HCT116 (cell line): ENCODE results near the gene ZEB2. TPM values are rescaled to one million over a fixed set of nuclear protein-coding genes. Genes with fewer than 3 reads are reported as not detected.

Experiments used
- ATAC-seq: fragments of 200-7000 bp; cut with Tn5 transposase; 2 replicates; pipeline ENCODE4 v1.9.1; 2020; ENCODE audit warnings: mild to moderate bottlenecking, moderate library complexity
- BruUV-seq: library from RNA; stranded (reverse); fragments of 400-500 nt; replicated peaks from 2 replicates; lab custom pipeline; 2021; lab: Mats Ljungman, UMichigan
- CTCF ChIA-PET: fragments of 300-600 bp; sonication (Branson Sonifier 250); formaldehyde crosslinking; loops from one replicate; lab custom pipeline; 2021; ENCODE audit warnings: antibody characterized with exemption; lab: Charles Lee
- POLR2A ChIA-PET: fragments of 300-600, 350-600 bp; sonication (Branson Sonifier 250); formaldehyde crosslinking; loops from one replicate; lab custom pipeline; 2021; ENCODE audit warnings: antibody characterized with exemption; lab: Charles Lee
- RAD21 ChIA-PET, 2 experiments: fragments of 300-600 bp; sonication (Branson Sonifier 250); formaldehyde crosslinking; loops; one replicate each; lab custom pipeline; 2023; ENCODE audit warnings: low total read pairs in 2 of 2; ENCODE audit not compliant: uncharacterized antibody in 2 of 2, unreplicated experiment in 2 of 2, low non-redundant PET in 1 of 2; lab: Charles Lee
- DNase-seq: peaks from one replicate; pipeline ENCODE4 v3.0.0-alpha.2; 2010; ENCODE audit warnings: low read depth, low spot score
- H2AFZ ChIP-seq: fragments of 200-600 bp; shearing (Covaris generic), sonication (generic); 2 replicates; pipeline ENCODE4 v1.6.1; 2017; ENCODE audit warnings: low read depth, mixed run types, mixed read lengths, antibody characterized with exemption, low read length; ENCODE audit not compliant: poor library complexity, severe bottlenecking
- H3K27ac ChIP-seq: 2 replicates; pipeline ENCODE4 v1.5.1; 2012; ENCODE audit warnings: low read depth, low read length
- H3K27me3 ChIP-seq: fragments of 200-600 bp; sonication (generic); 2 replicates; pipeline ENCODE4 v1.6.1; 2016; ENCODE audit warnings: mixed run types, low read length, mixed read lengths; ENCODE audit not compliant: insufficient read depth
- H3K36me3 ChIP-seq, 2 experiments: fragments of 200-500 bp in 1 of 2; fragments of 200-600 bp in 1 of 2; sonication (Bioruptor generic) in 1 of 2; sonication (generic) in 1 of 2; 2 replicates each; pipeline versions ENCODE4 v1.5.1 to v1.6.1; 2014 to 2016; ENCODE audit warnings: low read length in 2 of 2, inconsistent platforms in 1 of 2, mixed read lengths in 1 of 2, mixed run types in 1 of 2; ENCODE audit not compliant: insufficient read depth in 2 of 2, control insufficient read depth in 1 of 2
- H3K4me1 ChIP-seq, 2 experiments: fragments of 200-600 bp in 1 of 2; sonication (generic) in 1 of 2; 2 replicates each; pipeline versions ENCODE4 v1.5.1 to v1.6.1; 2012 to 2017; ENCODE audit warnings: low read length in 2 of 2, inconsistent platforms in 1 of 2, mild to moderate bottlenecking in 1 of 2, mixed read lengths in 1 of 2, mixed run types in 1 of 2, moderate library complexity in 1 of 2; ENCODE audit not compliant: insufficient read depth in 2 of 2, control insufficient read depth in 1 of 2
- H3K4me2 ChIP-seq: fragments of 200-600 bp; sonication (generic); 2 replicates; pipeline ENCODE4 v1.6.1; 2017; ENCODE audit warnings: mixed run types, low read length, mixed read lengths
- H3K4me3 ChIP-seq, 2 experiments: fragments of 200-600 bp in 1 of 2; sonication (generic) in 1 of 2; replicated peaks in 1 of 2; 2 replicates each; pipeline ENCODE4 v1.5.1; 2011 to 2016; ENCODE audit warnings: low read length in 2 of 2, control low read depth in 1 of 2, low read depth in 1 of 2, mild to moderate bottlenecking in 1 of 2, mixed read lengths in 1 of 2, mixed run types in 1 of 2
- H3K79me2 ChIP-seq: fragments of 200-600 bp; sonication (generic); 2 replicates; pipeline ENCODE4 v1.6.1; 2017; ENCODE audit warnings: mild to moderate bottlenecking, mixed run types, low read length, moderate library complexity, mixed read lengths; ENCODE audit not compliant: insufficient read depth
- H3K9ac ChIP-seq: fragments of 200-600 bp; sonication (generic); 2 replicates; pipeline ENCODE4 v1.6.1; 2016; ENCODE audit warnings: low read length, mixed read lengths
- H3K9me2 ChIP-seq: fragments of 200-600 bp; sonication (generic), shearing (Covaris generic); 2 replicates; pipeline ENCODE4 v1.6.1; 2017; ENCODE audit warnings: mixed run types, mild to moderate bottlenecking, moderate library complexity; ENCODE audit not compliant: insufficient read depth
- H3K9me3 ChIP-seq, 2 experiments: fragments of 200-500 bp in 1 of 2; fragments of 200-600 bp in 1 of 2; sonication (Bioruptor generic) in 1 of 2; sonication (generic) in 1 of 2; 2 replicates each; pipeline ENCODE4 v1.6.1; 2014 to 2017; ENCODE audit warnings: low read length in 2 of 2, mixed read lengths in 2 of 2, inconsistent platforms in 1 of 2, low read depth in 1 of 2, mild to moderate bottlenecking in 1 of 2, mixed run types in 1 of 2, moderate library complexity in 1 of 2; ENCODE audit not compliant: control insufficient read depth in 1 of 2, insufficient read depth in 1 of 2
- H4K20me1 ChIP-seq: fragments of 200-600 bp; sonication (generic), shearing (Covaris generic); 2 replicates; pipeline ENCODE4 v1.6.1; 2017; ENCODE audit warnings: mixed run types, mild to moderate bottlenecking, moderate library complexity; ENCODE audit not compliant: insufficient read depth
- EGR1 ChIP-seq: IDR thresholded peaks from 2 replicates; pipeline ENCODE4 v1.6.1; 2012; ENCODE audit warnings: low read depth
- ELF1 ChIP-seq: IDR thresholded peaks from 2 replicates; pipeline ENCODE4 v1.6.1; 2012; ENCODE audit warnings: low read depth, borderline replicate concordance
- EZH2phosphoT487 ChIP-seq: fragments of 200-600 bp; IDR thresholded peaks from 2 replicates; pipeline ENCODE4 v1.6.1; 2018; ENCODE audit warnings: antibody characterized with exemption, borderline replicate concordance
- JUND ChIP-seq: IDR thresholded peaks from 2 replicates; pipeline ENCODE4 v1.6.1; 2012
- SIN3A ChIP-seq: IDR thresholded peaks from 2 replicates; pipeline ENCODE4 v1.6.1; 2012; ENCODE audit warnings: low read depth
- SP1 ChIP-seq: IDR thresholded peaks from 2 replicates; pipeline ENCODE4 v1.6.1; 2012; ENCODE audit warnings: low read depth
- SRF ChIP-seq: IDR thresholded peaks from 2 replicates; pipeline ENCODE4 v1.6.1; 2012; ENCODE audit warnings: low read depth
- TCF7L2 ChIP-seq: IDR thresholded peaks from 2 replicates; pipeline ENCODE4 v1.7.0; 2011; ENCODE audit warnings: borderline replicate concordance, inconsistent platforms; ENCODE audit not compliant: insufficient read depth, insufficient read length; ENCODE audit errors: extremely low read depth
- YY1 ChIP-seq: IDR thresholded peaks from 2 replicates; pipeline ENCODE4 v1.6.1; 2011; ENCODE audit warnings: low read length, low read depth, moderate library complexity, mild to moderate bottlenecking; ENCODE audit not compliant: insufficient replicate concordance; ENCODE audit errors: extremely low read depth
- ZFX ChIP-seq: fragments of 450-650 bp; IDR thresholded peaks from 2 replicates; pipeline ENCODE4 v1.6.1; 2017
- intact Hi-C: fragments of 100-400 bp; cut with micrococcal nuclease; formaldehyde crosslinking; loops from 2 replicates; pipeline ENCODE4 v1.10.0; 2022
- total RNA-seq: library from RNA; stranded (reverse); gene quantifications from one replicate; pipeline ENCODE4 v1.2.1, GENCODE V29; 2021; ENCODE audit not compliant: unreplicated experiment

ZEB2 gene
- total RNA-seq, 1 experiment from 2014 or later = 0.81 TPM

GRCh38 chr2:144541396-144541795, 21.5 kb upstream of the ZEB2 start:
- BruUV-seq = no TSS peak
- H3K9me3 ChIP-seq = no peaks in the 10 kb centered on the region
- H3K4me2 ChIP-seq = no peak overlapping the region
- no peaks in the 10 kb centered on the region for H3K79me2 ChIP-seq
- H3K36me3 ChIP-seq = no peaks in the 10 kb centered on the region
- intact Hi-C loops = no loop called here
- no peak for TF ChIP-seq EGR1
- TF ChIP-seq EZH2phosphoT487 = no peak
- TF ChIP-seq SIN3A = no peak
- TF ChIP-seq SP1 = no peak
- H4K20me1 ChIP-seq = no peaks in the 10 kb centered on the region
- no peak overlapping the region for H3K27ac ChIP-seq
- no peak for DNase-seq
- H3K4me3 ChIP-seq = no peak overlapping the region
- no peaks in the 10 kb centered on the region for H3K4me1 ChIP-seq
- H3K27me3 ChIP-seq = no peaks in the 10 kb centered on the region
- no peak overlapping the region for H3K9ac ChIP-seq
- CTCF ChIA-PET = no interaction called here
- H3K9me2 ChIP-seq = no peaks in the 10 kb centered on the region
- RAD21 ChIA-PET = no interaction called here
- ATAC-seq = no peak
- no peak overlapping the region for H2AFZ ChIP-seq
- POLR2A ChIA-PET = no interaction called here

GRCh38 chr2:144539289-144539782, 19.4 kb upstream of the ZEB2 start:
- Histone ChIP-seq H3K36me3 (no peaks in the 10 kb centered on the region), H3K4me1 (no peaks in the 10 kb centered on the region), H3K27ac (no peak overlapping the region), H3K4me2 (no peak overlapping the region), H3K27me3 (no peaks in the 10 kb centered on the region), H3K9me2 (no peaks in the 10 kb centered on the region), H3K9ac (no peak overlapping the region), H2AFZ (no peak overlapping the region), H3K79me2 (no peaks in the 10 kb centered on the region), H3K9me3 (no peaks in the 10 kb centered on the region), H4K20me1 (no peaks in the 10 kb centered on the region), H3K4me3 (no peak overlapping the region)
- ChIA-PET POLR2A (no interaction called here), CTCF (no interaction called here), RAD21 (no interaction called here)
- ATAC-seq (no peak), DNase-seq (no peak)
- intact Hi-C loops = no loop called here
- BruUV-seq = no TSS peak
- TF ChIP-seq YY1 (no peak), ZFX (no peak), ELF1 (no peak), SRF (no peak), JUND (no peak), SIN3A (no peak), TCF7L2 (no peak)
